Nephron progenitor cell (in vitro differentiated cells): ENCODE data around the gene POM121.
"Not testable (repeated sequence)": the region's sequence is repeated elsewhere in the genome, so short reads cannot be mapped to it uniquely, and the experiment has no call there.

Experiments used
- DNase-seq: peaks from one replicate; pipeline ENCODE4 v3.0.0; 2021
- H3K27ac Mint-ChIP-seq: 2 replicates; pipeline ENCODE4 v1.8.0; 2021; ENCODE audit warnings: mild to moderate bottlenecking, moderate library complexity, mixed read lengths
- H3K27me3 Mint-ChIP-seq: 2 replicates; pipeline ENCODE4 v1.8.0; 2021; ENCODE audit warnings: mild to moderate bottlenecking, low read depth, mixed read lengths; ENCODE audit not compliant: poor library complexity
- H3K36me3 Mint-ChIP-seq: 2 replicates; pipeline ENCODE4 v1.8.0; 2021; ENCODE audit warnings: low read depth, mixed read lengths
- H3K4me1 Mint-ChIP-seq: 2 replicates; pipeline ENCODE4 v1.8.0; 2021; ENCODE audit warnings: mixed read lengths
- H3K4me3 Mint-ChIP-seq: 2 replicates; pipeline ENCODE4 v1.8.0; 2021; ENCODE audit warnings: mild to moderate bottlenecking, moderate library complexity, mixed read lengths
- H3K9me3 Mint-ChIP-seq: 2 replicates; pipeline ENCODE4 v1.8.0; 2021; ENCODE audit warnings: mild to moderate bottlenecking, moderate library complexity, mixed read lengths
- CTCF ChIP-seq: fragments of 200-600 bp; sonication (generic); IDR thresholded peaks from 2 replicates; pipeline ENCODE4 v1.5.0; 2021; ENCODE audit warnings: antibody characterized with exemption

Gene POM121

GRCh38 chr7:72919256-72919775 is 5.6 kb upstream of the POM121 start:
- TF ChIP-seq CTCF = no peak
- Mint-ChIP-seq H3K36me3 (peaks cover 30% of the 10 kb centered on the region), H3K27ac (no peak overlapping the region), H3K27me3 (peaks cover 4% of the 10 kb centered on the region), H3K9me3 (no peaks in the 10 kb centered on the region), H3K4me3 (no peak overlapping the region), H3K4me1 (peaks cover 18% of the 10 kb centered on the region)
- DNase-seq = no peak

- TF ChIP-seq CTCF = no peak
- no peak for DNase-seq
- H3K4me1 Mint-ChIP-seq = peaks cover 23% of the 10 kb centered on the region
- no peaks in the 10 kb centered on the region for H3K9me3 Mint-ChIP-seq
- peak overlapping the region; percentile 100 for H3K4me3 Mint-ChIP-seq
- peaks cover 26% of the 10 kb centered on the region for H3K36me3 Mint-ChIP-seq
- H3K27ac Mint-ChIP-seq = peak overlapping the region; percentile 100
- no peaks in the 10 kb centered on the region for H3K27me3 Mint-ChIP-seq
Measured at GRCh38 chr7:72924386-72924732, 536 bp upstream of the POM121 start.

- Mint-ChIP-seq H3K4me3 (peak overlapping the region; percentile 94), H3K27ac (peak overlapping the region; percentile 98), H3K36me3 (peaks cover 36% of the 10 kb centered on the region), H3K9me3 (no peaks in the 10 kb centered on the region), H3K27me3 (no peaks in the 10 kb centered on the region), H3K4me1 (peaks cover 23% of the 10 kb centered on the region)
- no peak for DNase-seq
- TF ChIP-seq CTCF = no peak
Measured at GRCh38 chr7:72925546-72926120, 738 bp downstream of the POM121 start.

- DNase-seq, H3K4me3 Mint-ChIP-seq, H3K27me3 Mint-ChIP-seq, H3K27ac Mint-ChIP-seq, H3K9me3 Mint-ChIP-seq: not testable (repeated sequence)
- H3K36me3 Mint-ChIP-seq = peaks cover 37% of the 10 kb centered on the region
- H3K4me1 Mint-ChIP-seq = peaks cover 23% of the 10 kb centered on the region
Measured at GRCh38 chr7:72927791-72928190, 2.9 kb downstream of the POM121 start.

- not testable (repeated sequence) for DNase-seq, H3K27ac Mint-ChIP-seq, H3K4me3 Mint-ChIP-seq, H3K9me3 Mint-ChIP-seq, H3K27me3 Mint-ChIP-seq
- H3K36me3 Mint-ChIP-seq = peaks cover 37% of the 10 kb centered on the region
- H3K4me1 Mint-ChIP-seq = peaks cover 23% of the 10 kb centered on the region
Measured at GRCh38 chr7:72928216-72928615, 3.3 kb downstream of the POM121 start.

- not testable (repeated sequence) for DNase-seq, H3K27ac Mint-ChIP-seq, H3K4me3 Mint-ChIP-seq, H3K9me3 Mint-ChIP-seq, H3K4me1 Mint-ChIP-seq, H3K27me3 Mint-ChIP-seq
- H3K36me3 Mint-ChIP-seq = peaks cover 13% of the 10 kb centered on the region
Measured at GRCh38 chr7:72942022-72942705, 17.3 kb downstream of the POM121 start.

- H3K4me1 Mint-ChIP-seq, H3K27ac Mint-ChIP-seq, DNase-seq, H3K27me3 Mint-ChIP-seq, H3K9me3 Mint-ChIP-seq, H3K4me3 Mint-ChIP-seq: not testable (repeated sequence)
- H3K36me3 Mint-ChIP-seq = peaks cover 10% of the 10 kb centered on the region
Measured at GRCh38 chr7:72942956-72943355, 18.1 kb downstream of the POM121 start.

- H3K27ac Mint-ChIP-seq, DNase-seq, H3K4me3 Mint-ChIP-seq, H3K9me3 Mint-ChIP-seq, H3K27me3 Mint-ChIP-seq, H3K4me1 Mint-ChIP-seq, H3K36me3 Mint-ChIP-seq: not testable (repeated sequence)
Measured at GRCh38 chr7:72944937-72945336, 20.0 kb downstream of the POM121 start.

- H3K4me3 Mint-ChIP-seq, H3K36me3 Mint-ChIP-seq, H3K9me3 Mint-ChIP-seq, H3K4me1 Mint-ChIP-seq, H3K27me3 Mint-ChIP-seq, DNase-seq: not testable (repeated sequence)
- peak overlapping the region; percentile 54 for H3K27ac Mint-ChIP-seq
Measured at GRCh38 chr7:72945597-72945996, 20.7 kb downstream of the POM121 start.
